HG02798 (cell line): Measurements from ENCODE around the gene TSC22D1.

Source experiments
- ATAC-seq: cut with Tn5 transposase; IDR thresholded peaks from one replicate; pipeline ENCODE4 v1.9.1; 2021; ENCODE audit warnings: mild to moderate bottlenecking; ENCODE audit not compliant: unreplicated experiment, poor library complexity

TSC22D1 gene

GRCh38 chr13:44393391-44393790, 182.7 kb downstream of the TSC22D1 start:
- no peak for ATAC-seq

GRCh38 chr13:44389876-44390275, 186.3 kb downstream of the TSC22D1 start:
- no peak for ATAC-seq

- ATAC-seq, result no peak
Observed at GRCh38 chr13:44389060-44389666, 187.0 kb downstream of the TSC22D1 start.

- ATAC-seq, result no peak
Observed at GRCh38 chr13:44388427-44389059, 187.6 kb downstream of the TSC22D1 start.

GRCh38 chr13:44386913-44387556, 189.1 kb downstream of the TSC22D1 start:
- ATAC-seq, result no peak

GRCh38 chr13:44385847-44386246, 190.3 kb downstream of the TSC22D1 start:
- ATAC-seq, result no peak

GRCh38 chr13:44385401-44385800, 190.7 kb downstream of the TSC22D1 start:
- no peak for ATAC-seq

GRCh38 chr13:44384778-44385177, 191.4 kb downstream of the TSC22D1 start:
- no peak for ATAC-seq

- no peak for ATAC-seq
Observed at GRCh38 chr13:44383945-44384344, 192.2 kb downstream of the TSC22D1 start.

- ATAC-seq, result no peak
Observed at GRCh38 chr13:44382635-44383145, 193.4 kb downstream of the TSC22D1 start.
